Activated CD4-positive, alpha-beta T cell treated with anti-CD3 and anti-CD28 coated beads for 24 hours (primary cell): ENCODE measurements around the gene GARNL3.

Source experiments
- DNase-seq, 2 donors: peaks; one replicate each; pipeline ENCODE4 v3.0.0-alpha.2; 2020; ENCODE audit warnings: low read depth in 2 of 2

The GARNL3 gene

DNA sequence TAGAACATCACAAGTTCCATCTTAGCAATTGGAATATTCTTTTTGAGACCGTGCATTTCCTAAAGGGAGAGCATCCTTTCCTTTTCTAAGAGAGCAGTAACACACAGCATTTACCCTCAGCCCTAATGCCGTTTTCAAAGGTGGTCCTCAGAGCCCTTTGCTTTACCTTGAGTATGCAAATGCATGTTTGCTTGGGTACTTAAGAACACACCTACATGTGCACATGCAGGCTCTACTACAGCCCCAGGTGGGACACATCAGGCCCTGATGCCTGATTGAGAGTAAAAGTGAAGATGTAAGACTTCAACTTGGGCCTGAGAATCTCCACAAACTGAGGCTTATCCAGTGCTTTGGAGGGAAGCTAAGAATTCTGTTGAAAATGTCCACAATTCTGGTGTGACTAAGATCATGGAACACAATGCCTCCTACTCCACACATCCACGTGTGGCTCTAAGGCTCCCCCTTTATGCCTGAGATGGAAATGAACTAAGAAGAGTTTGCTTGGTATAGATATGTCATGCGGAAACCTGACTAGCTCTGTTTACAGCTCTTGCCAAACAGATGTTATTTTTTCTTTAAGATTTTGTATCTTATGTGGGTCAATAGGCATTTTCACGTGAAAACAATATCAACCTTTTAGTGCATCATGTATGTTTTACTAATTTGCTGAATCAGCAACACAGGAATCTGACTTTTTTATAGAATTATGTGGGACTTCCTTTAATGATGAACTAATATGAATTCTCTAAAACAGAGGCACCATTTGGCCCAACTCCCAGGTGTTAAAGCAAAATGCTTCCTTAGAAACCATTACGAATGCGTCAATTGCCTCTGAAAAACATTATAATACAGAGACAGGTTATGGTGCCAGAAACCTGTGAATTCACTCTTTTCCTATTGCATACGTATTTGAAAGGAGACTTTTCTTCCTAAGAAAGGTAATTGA is 83.5 kb downstream of the GARNL3 start:
- no peak for DNase-seq

DNA sequence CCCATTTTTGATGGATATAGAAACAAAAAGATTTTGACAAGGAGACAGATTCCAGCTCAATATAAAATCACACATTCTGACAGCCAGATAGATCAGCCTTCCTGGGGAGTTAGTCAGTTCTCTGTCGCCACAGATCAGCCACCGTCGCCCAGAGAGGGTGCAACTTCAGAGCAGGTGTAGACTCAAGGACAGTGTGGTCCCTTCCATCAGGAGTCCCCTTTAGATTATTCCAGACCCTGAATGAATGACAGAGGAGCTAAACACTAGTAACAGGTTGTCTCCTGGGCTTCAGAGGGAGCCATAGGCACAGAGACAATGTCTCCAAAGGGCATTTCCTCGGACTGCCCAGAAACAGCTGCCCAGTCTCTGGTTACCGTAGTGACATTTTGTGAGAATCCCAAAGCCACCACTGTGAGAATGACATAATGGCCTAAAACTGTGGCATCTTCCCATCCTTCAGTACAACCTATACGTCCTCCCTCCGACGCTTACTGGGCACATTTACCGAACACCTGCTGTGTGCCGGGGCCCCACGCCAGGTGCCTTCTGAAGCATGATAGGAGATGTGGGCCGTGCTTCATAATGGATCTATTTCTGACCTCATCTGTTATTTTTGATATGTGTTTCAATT is 85.0 kb downstream of the GARNL3 start:
- DNase-seq, result no peak

DNA sequence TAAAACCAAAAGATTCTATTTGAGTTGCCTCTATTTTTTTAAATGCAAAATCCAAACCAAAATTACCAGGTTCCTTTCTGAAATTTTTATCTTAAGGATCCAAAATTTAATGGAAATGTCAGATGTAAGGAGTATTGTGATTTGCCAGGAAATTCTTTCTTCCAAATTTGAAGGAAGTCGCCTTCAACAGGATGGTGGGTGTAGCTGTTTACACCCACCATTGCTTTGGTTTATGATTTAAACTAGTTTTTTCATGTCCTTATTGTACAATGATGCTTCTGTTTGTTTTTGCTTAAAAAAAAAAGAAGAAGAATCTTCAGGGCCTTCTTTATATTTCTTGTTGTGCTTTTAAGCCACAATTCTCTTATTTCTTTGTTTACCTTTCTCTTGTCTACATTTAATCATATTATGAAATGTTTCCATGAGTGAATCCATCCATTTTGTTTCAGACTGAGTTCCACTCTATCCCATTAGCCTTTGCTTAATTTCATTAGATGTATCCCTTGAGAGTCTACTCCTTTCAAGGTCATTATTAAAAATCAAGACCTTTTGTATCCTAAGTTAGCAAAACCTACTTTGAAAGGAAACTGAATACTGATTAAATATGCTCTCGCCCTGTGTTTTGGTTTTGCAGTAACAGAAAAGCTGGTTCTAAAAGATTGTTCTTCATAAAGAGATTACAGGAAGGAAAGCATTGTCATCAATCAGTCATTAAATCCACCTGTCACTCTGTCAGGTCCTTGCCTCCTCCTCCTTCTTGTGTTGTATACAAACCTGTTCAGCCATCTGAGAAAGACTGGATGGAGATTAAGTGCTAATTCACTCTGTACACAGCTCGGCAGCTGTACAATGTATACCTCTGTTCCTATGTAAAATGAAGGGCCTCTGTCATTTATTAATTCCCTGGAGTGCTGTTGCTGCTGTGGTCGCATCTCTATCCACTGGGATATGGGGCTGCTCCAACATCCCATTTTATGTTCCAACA is 86.9 kb downstream of the GARNL3 start:
- no peak for DNase-seq

DNA sequence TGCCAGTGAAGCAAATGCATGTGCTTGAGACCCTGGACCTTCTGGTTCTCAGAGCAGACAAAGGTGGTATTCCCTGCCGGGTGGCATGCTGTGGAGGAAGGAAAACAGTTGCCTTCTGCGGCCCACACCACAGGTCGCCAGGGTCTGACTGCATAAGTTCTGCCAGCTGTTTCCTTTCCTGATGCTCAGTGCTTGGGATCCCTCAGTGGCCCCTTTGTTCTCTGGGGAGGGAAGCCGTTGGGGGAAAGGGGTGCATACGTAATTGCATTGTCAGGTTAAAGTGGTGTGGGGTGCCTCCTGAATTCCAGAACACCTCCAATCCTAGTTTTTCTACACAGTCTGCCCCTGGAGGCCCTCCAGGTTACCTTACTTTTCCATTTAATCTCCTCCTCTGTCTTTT is 89.3 kb downstream of the GARNL3 start:
- DNase-seq, result no peak

GRCh38 chr9:127356906-127357305 is 92.3 kb downstream of the GARNL3 start:
- no peak for DNase-seq

DNA sequence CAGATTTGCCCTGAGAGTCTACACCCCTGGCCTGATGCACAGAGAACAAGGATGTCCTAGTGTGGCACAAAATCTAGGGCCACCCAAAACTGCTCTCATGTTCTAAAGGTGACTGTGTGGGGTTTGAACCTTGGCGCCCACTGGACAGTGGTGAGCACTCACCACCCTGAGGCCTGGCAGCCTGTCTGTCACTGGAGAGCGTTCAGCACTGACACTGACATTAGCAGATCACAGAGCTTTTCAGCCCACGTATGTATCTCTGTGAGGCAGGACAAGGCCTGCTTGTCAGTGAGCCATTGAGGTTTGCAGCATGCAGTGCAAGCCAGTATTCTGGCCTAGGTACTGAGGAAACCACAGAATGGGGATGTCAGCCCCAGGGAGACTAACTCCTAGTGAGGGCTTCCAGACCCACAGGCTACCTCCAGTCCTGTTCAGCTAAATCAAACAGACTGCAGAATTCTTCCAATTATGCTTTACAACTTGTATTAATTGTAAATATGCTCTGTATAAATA is 93.5 kb downstream of the GARNL3 start:
- no peak for DNase-seq

DNA sequence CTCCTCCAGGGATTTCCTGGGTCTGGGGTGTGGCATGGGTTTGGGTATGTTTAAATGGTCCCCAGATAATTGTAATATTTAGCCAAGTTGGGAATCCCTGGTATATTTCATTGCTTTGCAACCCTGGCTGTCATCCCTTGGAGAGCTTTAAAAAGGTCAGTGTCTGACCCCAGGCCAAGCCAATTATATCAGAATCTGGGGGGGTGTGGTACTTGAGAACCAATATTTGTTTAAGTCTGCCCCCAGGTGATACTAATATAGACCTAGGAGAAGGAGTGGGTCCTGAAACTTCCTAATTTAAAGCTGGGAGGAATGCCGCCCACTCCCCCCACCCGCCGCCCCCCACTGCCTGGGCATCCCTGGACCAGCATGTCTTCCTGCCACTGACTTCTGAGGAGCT is 94.2 kb downstream of the GARNL3 start:
- DNase-seq, result no peak

DNA sequence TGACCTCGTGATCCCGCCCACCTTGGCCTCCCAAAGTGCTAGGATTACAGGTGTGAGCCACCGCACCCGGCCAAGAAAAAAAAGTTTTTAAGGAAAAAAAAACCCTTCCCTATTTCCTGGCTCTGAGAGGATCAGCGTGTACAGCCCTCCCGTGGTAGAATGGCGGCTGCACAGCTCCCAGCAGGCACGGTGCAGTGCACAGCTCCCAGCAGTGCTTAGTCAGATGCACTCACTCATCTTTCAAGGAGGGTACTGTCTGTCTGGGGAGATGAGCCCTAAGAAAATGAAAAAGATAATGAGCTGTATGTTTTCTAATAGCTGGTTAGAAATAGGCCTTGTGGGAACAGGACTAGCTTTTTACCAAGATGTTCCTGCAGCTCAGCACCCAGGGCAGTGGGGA is 95.7 kb downstream of the GARNL3 start:
- DNase-seq, result no peak

DNA sequence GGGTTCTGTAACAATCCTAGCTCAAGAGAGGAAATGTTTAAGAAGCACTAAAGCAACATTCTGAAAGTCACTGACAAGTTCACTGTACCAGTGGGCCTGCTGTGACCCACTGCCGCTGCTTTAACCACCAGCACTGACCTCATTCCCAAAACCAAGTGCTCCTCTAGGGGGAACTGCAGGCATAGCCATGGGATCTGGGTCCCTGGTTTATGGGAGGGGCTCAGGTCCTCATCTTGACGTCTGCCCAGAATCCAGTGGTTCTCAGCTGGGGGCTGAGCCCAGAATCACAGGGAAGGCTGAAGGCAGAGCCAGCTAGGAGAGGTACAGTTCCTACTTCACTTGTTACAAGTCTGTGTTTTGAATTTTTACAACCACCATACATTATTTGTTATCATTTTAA is 96.3 kb downstream of the GARNL3 start:
- DNase-seq, result no peak

DNA sequence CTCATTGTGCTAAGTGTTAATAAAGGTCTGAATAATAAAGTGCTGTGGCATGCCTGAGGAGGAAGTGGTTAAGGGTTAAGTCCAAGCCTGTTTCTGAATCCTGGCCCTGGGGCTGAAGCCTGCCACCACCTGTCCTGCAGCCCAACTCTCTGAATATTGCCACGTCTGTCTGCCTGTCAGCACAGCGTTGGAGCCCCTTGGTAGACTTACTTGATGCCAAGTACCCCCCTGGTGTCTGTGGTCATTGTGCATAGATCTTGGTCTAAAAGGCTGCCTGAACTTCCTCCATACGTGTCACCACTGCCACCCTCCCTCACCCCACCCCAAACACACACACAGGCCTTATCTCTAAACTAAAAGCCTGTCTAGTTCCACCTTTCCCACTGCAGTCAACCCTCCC is 97.0 kb downstream of the GARNL3 start:
- DNase-seq, result no peak

GRCh38 chr9:127362829-127363228 is 98.3 kb downstream of the GARNL3 start:
- no peak for DNase-seq

DNA sequence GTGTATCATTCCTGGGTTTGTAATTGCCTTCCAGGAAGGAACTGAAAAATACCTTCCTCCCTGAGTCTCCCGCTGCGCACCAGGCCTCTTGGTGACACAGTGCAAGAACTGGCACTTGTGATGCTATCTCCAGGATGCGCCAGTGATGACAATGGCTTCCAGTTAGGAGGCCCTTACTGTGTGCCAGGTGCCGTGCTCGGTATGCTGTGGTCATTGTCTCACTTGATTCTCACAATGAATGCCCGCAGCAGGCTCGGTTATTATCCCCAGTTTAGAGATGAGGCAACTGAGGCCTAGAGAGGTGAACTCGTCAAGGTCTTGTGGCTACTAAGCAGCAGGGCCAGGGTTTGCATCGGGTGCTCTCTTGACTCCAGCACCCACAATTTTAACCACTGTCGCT is 100.9 kb downstream of the GARNL3 start:
- DNase-seq, result no peak

DNA sequence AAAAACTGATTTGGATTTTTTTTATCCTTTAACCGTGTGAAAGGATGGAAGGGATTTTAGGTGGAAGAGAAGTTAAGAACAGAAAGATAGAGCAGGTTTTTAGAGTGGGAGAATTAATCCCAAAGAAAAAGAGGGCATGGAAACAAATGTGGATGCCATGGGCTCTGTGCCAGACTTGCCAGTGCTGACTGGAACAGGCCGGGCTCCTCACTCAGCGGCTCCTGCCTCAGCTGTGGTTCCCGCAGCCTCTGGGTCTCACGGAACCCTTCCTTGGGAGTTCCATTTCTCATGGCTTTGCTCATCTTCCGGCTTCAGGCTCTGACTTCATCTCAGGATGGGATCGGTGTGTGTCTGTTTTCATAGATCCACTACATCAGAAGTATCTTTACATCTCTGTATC is 102.0 kb downstream of the GARNL3 start:
- DNase-seq, result no peak

GRCh38 chr9:127368852-127369402 is 104.4 kb downstream of the GARNL3 start:
- DNase-seq, result no peak

GRCh38 chr9:127369428-127369827 is 104.9 kb downstream of the GARNL3 start:
- no peak for DNase-seq

DNA sequence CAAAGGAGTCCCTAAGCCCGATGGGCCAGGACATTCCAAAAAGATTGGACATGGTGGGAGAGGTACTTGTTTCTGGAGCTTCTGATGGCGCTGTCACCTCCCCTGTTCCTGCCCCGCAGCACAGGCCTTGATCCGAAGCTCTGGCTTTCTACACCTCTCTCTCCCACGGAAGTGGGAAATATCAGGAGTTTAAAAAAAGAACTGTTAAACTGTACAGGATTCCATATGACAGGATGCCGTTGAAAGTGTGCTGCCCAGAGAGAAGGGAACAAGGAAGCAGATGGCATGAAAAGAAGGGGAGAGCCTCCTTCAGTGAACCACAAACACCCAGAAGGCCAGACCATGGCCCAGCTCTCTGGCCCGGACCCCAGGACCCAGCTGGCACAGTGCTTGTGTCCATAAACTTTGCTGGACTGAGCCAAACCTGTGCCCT is 105.6 kb downstream of the GARNL3 start:
- DNase-seq, result no peak

DNA sequence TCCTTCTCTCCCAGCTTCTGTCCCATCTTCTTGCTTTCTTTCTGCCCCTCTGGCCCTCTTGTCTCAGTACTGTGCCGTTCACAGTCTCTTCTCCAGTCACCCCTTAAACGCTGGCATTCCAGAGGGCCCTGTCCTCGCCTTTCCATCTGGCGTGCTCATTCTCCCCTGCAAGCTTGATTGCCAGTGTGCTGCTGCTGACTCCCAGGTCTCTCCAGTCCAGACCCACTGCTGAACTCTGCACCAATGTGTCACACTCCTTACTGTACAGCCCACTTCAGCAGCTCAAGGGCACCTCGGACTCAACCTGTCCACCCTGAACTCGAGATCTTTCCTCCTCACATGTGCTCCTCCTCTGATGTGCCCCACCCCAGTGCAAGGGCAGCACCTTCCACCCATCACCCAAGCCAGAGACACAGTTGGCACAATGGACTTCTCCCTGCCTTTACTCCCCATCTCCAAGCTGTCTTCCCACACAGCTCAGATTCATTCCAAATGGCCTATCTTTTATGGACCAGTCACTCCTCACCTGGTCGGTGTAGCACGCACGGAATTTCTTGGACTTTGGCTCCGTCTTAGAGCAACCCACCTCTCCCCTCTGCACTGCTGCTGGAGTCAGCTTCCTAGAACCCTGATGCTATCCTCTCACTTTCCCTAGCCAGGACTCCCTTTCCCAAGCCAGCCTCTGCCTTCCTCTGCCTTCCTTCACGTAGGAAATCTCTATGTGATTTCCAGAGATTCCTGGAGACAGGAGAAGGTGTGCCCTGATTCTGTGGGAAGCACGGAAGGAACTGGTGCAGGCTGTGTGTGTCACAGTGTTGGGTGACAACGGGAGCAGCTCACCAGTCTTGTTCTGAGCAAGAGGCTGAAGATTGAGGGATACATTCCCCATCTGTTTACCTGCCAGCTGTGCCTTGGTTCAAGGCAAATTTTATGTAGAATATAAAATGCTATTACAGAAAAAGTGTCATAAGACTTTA is 106.4 kb downstream of the GARNL3 start:
- no peak for DNase-seq

- DNase-seq, result no peak
Observed at GRCh38 chr9:127380479-127380878, 115.9 kb downstream of the GARNL3 start.

- DNase-seq, result no peak
Observed at GRCh38 chr9:127382541-127382940, 118.0 kb downstream of the GARNL3 start.

DNA sequence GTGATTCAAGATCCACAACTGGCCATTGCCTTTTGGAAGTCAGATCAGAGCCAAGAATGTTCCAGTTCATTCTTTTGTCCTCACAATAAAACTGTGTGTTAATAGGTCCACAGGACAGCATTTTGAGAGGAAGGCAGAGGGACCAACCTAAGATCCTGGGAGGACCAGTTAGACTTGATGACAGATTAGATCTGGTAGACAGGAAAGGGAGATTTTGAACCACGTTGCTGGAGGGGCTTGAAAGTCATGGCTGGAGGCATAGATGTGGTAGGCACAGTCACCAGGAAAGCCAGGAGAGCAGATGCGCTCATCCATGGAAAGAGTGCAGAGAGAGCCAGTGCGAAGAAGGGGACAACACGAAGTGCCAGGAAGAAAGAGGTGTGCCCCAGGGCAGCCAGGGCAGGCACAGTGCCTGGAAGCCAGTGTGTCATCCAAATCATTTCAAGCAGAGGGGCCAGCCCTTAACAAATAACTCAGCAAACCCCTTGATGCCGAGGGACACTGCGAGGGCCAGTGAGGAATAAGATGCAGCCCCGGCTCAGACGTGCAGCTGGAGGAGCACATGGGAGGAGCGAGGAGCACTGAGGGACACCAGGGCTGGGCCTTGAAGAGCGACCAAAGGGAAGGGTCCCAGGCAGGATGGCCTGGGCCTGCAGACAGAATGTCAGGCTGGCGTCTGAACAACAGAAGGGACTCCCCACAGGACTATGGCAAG is 119.6 kb downstream of the GARNL3 start:
- DNase-seq, result no peak
